Hematopoietic multipotent progenitor cell treated with erythropoietin and hydrocortisone succinate and interleukin-3 and kit ligand, for 4 days (in vitro differentiated cells): ENCODE measurements around the gene ATRN.
"Not testable (repeated sequence)": the region's sequence is repeated elsewhere in the genome, so short reads cannot be mapped to it uniquely, and the experiment has no call there.

Source experiments
- DNase-seq: peaks from one replicate; pipeline ENCODE4 v3.0.0-alpha.2; 2015

ATRN gene

GRCh38 chr20:3470627-3471396 is at the start of gene ATRN:
Gene ATRN, plus strand, starts transcription at chr20:3471018. Its CDS starts 90 bp downstream, at chr20:3471108.
- peak; percentile 96 for DNase-seq

GRCh38 chr20:3421985-3422384 is 48.8 kb upstream of the ATRN start:
- DNase-seq, result no peak

GRCh38 chr20:3423126-3423525 is 47.7 kb upstream of the ATRN start:
- no peak for DNase-seq

GRCh38 chr20:3426766-3427165 is 44.1 kb upstream of the ATRN start:
- not testable (repeated sequence) for DNase-seq

- peak; percentile 86 for DNase-seq
Measured at GRCh38 chr20:3430376-3431069, 40.3 kb upstream of the ATRN start.

GRCh38 chr20:3431109-3431508 is 39.7 kb upstream of the ATRN start:
- no peak for DNase-seq

- no peak for DNase-seq
Measured at GRCh38 chr20:3432844-3433243, 38.0 kb upstream of the ATRN start.

GRCh38 chr20:3433744-3434143 is 37.1 kb upstream of the ATRN start:
- no peak for DNase-seq

- no peak for DNase-seq
Measured at GRCh38 chr20:3434232-3434631, 36.6 kb upstream of the ATRN start.

GRCh38 chr20:3436864-3437574 is 33.8 kb upstream of the ATRN start:
- DNase-seq, result no peak

- peak; percentile 86 for DNase-seq
Measured at GRCh38 chr20:3446779-3447178, 24.0 kb upstream of the ATRN start.

GRCh38 chr20:3447321-3447720 is 23.5 kb upstream of the ATRN start:
- DNase-seq, result peak; percentile 52

GRCh38 chr20:3449319-3449718 is 21.5 kb upstream of the ATRN start:
- no peak for DNase-seq

GRCh38 chr20:3452136-3452535 is 18.7 kb upstream of the ATRN start:
- no peak for DNase-seq

GRCh38 chr20:3452690-3453089 is 18.1 kb upstream of the ATRN start:
- no peak for DNase-seq

- DNase-seq, result no peak
Measured at GRCh38 chr20:3454831-3455230, 16.0 kb upstream of the ATRN start.

GRCh38 chr20:3456648-3457047 is 14.2 kb upstream of the ATRN start:
- DNase-seq, result no peak

GRCh38 chr20:3459881-3460307 is 10.9 kb upstream of the ATRN start:
- peak; percentile 89 for DNase-seq

- no peak for DNase-seq
Measured at GRCh38 chr20:3461211-3461771, 9.5 kb upstream of the ATRN start.

- DNase-seq, result no peak
Measured at GRCh38 chr20:3461911-3462677, 8.7 kb upstream of the ATRN start.

- DNase-seq, result no peak
Measured at GRCh38 chr20:3464166-3464565, 6.7 kb upstream of the ATRN start.

- no peak for DNase-seq
Measured at GRCh38 chr20:3465301-3465700, 5.5 kb upstream of the ATRN start.

- no peak for DNase-seq
Measured at GRCh38 chr20:3470208-3470626, 601 bp upstream of the ATRN start.
